ENCODE data around the gene AVEN. TPM values are rescaled to one million over a fixed set of nuclear protein-coding genes. Genes with fewer than 3 reads are reported as not detected.
A peak's percentile ranks its signal among the peaks of the same experiment; 100 is the strongest.

AVEN gene
- total RNA-seq, 1 donor, result 34.7 TPM

DNA sequence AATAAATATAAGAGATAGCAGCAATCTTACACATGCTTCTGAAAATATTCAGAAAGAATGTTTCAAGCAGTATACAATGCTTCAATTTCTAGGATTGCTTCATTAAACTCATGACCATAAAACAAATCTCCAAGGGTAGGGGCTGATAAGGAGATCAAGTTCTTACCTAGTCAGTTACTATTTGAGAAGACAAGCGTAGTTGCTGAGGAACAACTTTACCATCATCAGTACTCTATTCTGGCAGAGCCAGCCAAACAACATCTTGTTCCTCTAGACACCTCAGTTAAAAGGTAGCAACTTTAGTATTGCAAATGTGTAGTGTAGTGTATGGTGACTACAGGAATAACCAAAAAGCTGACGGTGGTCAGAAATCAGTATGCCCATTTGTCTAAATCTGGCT is 156.1 kb downstream of the AVEN start:
- Histone ChIP-seq H3K4me1 (ENCODE audit: insufficient read depth, low read length) (no peaks in the 10 kb centered on the region), H3K9me3 (ENCODE audit: low read depth, low read length) (no peaks in the 10 kb centered on the region), H3K4me2 (ENCODE audit: insufficient read depth, low read length) (no peak overlapping the region), H2AFZ (ENCODE audit: low read length) (no peak overlapping the region), H4K20me1 (ENCODE audit: insufficient read depth, low read length) (peaks cover 2% of the 10 kb centered on the region), H3K27me3 (ENCODE audit: insufficient read depth, low read length) (no peaks in the 10 kb centered on the region), H3K36me3 (ENCODE audit: insufficient read depth, low read length) (no peaks in the 10 kb centered on the region), H3K4me3 (ENCODE audit: insufficient read depth, low read length) (no peak overlapping the region), H3K27ac (ENCODE audit: low read depth, low read length) (no peak overlapping the region), H3K79me2 (ENCODE audit: insufficient read depth, low read length) (no peaks in the 10 kb centered on the region)
- no peak for DNase-seq (ENCODE audit: insufficient read length, low spot score, missing footprints)
- TF ChIP-seq, protein P1, sequence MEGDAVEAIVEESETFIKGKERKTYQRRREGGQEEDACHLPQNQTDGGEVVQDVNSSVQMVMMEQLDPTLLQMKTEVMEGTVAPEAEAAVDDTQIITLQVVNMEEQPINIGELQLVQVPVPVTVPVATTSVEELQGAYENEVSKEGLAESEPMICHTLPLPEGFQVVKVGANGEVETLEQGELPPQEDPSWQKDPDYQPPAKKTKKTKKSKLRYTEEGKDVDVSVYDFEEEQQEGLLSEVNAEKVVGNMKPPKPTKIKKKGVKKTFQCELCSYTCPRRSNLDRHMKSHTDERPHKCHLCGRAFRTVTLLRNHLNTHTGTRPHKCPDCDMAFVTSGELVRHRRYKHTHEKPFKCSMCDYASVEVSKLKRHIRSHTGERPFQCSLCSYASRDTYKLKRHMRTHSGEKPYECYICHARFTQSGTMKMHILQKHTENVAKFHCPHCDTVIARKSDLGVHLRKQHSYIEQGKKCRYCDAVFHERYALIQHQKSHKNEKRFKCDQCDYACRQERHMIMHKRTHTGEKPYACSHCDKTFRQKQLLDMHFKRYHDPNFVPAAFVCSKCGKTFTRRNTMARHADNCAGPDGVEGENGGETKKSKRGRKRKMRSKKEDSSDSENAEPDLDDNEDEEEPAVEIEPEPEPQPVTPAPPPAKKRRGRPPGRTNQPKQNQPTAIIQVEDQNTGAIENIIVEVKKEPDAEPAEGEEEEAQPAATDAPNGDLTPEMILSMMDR (IDR thresholded peaks at IDR 0.05; ENCODE audit: extremely low read depth, low read depth, low read length), result no peak

- Histone ChIP-seq H4K20me1 (ENCODE audit: insufficient read depth, low read length) (no peaks in the 10 kb centered on the region), H3K4me3 (ENCODE audit: insufficient read depth, low read length) (no peak overlapping the region), H3K4me2 (ENCODE audit: insufficient read depth, low read length) (no peak overlapping the region), H2AFZ (ENCODE audit: low read length) (no peak overlapping the region), H3K4me1 (ENCODE audit: insufficient read depth, low read length) (no peaks in the 10 kb centered on the region), H3K27ac (ENCODE audit: low read depth, low read length) (no peak overlapping the region), H3K9me3 (ENCODE audit: low read depth, low read length) (no peaks in the 10 kb centered on the region), H3K79me2 (ENCODE audit: insufficient read depth, low read length) (no peaks in the 10 kb centered on the region), H3K36me3 (ENCODE audit: insufficient read depth, low read length) (no peaks in the 10 kb centered on the region), H3K27me3 (ENCODE audit: insufficient read depth, low read length) (no peaks in the 10 kb centered on the region)
- TF ChIP-seq, protein P1 (IDR thresholded peaks at IDR 0.05; ENCODE audit: extremely low read depth, low read depth, low read length), result no peak
- no peak for DNase-seq (ENCODE audit: insufficient read length, low spot score, missing footprints)
Measured at GRCh38 chr15:33874156-33874555, 164.8 kb downstream of the AVEN start.

- Histone ChIP-seq H3K4me1 (ENCODE audit: insufficient read depth, low read length) (no peaks in the 10 kb centered on the region), H3K4me2 (ENCODE audit: insufficient read depth, low read length) (no peak overlapping the region), H2AFZ (ENCODE audit: low read length) (peak overlapping the region; percentile 5), H3K79me2 (ENCODE audit: insufficient read depth, low read length) (no peaks in the 10 kb centered on the region), H3K36me3 (ENCODE audit: insufficient read depth, low read length) (no peaks in the 10 kb centered on the region), H4K20me1 (ENCODE audit: insufficient read depth, low read length) (no peaks in the 10 kb centered on the region), H3K27me3 (ENCODE audit: insufficient read depth, low read length) (no peaks in the 10 kb centered on the region), H3K4me3 (ENCODE audit: insufficient read depth, low read length) (no peak overlapping the region), H3K27ac (ENCODE audit: low read depth, low read length) (no peak overlapping the region), H3K9me3 (ENCODE audit: low read depth, low read length) (no peaks in the 10 kb centered on the region)
- TF ChIP-seq, protein P1 (IDR thresholded peaks at IDR 0.05; ENCODE audit: extremely low read depth, low read depth, low read length), result no peak
- no peak for DNase-seq (ENCODE audit: insufficient read length, low spot score, missing footprints)
Measured at GRCh38 chr15:33872416-33873106, 166.4 kb downstream of the AVEN start.

- Histone ChIP-seq H3K4me2 (ENCODE audit: insufficient read depth, low read length) (no peak overlapping the region), H3K27ac (ENCODE audit: low read depth, low read length) (no peak overlapping the region), H3K36me3 (ENCODE audit: insufficient read depth, low read length) (no peaks in the 10 kb centered on the region), H3K79me2 (ENCODE audit: insufficient read depth, low read length) (no peaks in the 10 kb centered on the region), H3K27me3 (ENCODE audit: insufficient read depth, low read length) (no peaks in the 10 kb centered on the region), H3K4me1 (ENCODE audit: insufficient read depth, low read length) (no peaks in the 10 kb centered on the region), H3K9me3 (ENCODE audit: low read depth, low read length) (no peaks in the 10 kb centered on the region), H2AFZ (ENCODE audit: low read length) (peak overlapping the region; percentile 5), H4K20me1 (ENCODE audit: insufficient read depth, low read length) (no peaks in the 10 kb centered on the region), H3K4me3 (ENCODE audit: insufficient read depth, low read length) (no peak overlapping the region)
- TF ChIP-seq, protein P1 (IDR thresholded peaks at IDR 0.05; ENCODE audit: extremely low read depth, low read depth, low read length), result no peak
- no peak for DNase-seq (ENCODE audit: insufficient read length, low spot score, missing footprints)
Measured at GRCh38 chr15:33871980-33872379, 167.0 kb downstream of the AVEN start.
